ENCODE measurements around the gene RREB1.

DNA sequence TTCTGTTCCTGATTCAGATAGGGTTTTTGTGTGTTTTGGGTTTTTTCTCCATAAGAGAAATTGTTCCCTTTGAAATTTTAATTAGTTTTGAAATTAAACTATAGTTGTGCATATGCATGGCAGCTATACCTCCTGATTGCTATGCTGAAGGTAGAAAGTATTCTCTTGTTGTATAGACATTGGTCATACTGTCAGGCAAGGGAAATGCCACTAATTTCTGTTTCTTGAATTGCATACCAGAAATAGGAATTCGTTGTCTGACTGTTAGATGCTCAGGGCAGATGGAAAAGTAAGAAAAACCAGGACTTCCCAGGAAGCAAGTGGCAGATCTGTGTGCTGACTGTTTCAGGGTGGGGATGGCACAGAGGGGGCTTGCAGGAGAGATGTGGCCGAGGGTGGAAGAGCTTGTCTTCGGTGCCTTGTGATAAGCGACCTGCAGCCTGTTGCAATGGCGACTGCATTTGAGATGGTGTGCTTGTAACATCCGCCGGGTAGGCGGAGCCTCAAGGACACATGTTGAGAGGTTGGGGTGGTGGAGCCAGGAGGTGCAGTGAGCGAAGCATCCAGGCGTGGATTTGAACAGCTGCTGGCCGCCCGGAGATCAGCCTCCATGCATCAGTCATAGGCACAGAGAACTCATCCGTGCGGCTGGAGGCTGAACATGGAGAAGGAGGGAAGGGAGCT lies 42.8 kb downstream of the RREB1 start:
- TF ChIP-seq, protein P1, sequence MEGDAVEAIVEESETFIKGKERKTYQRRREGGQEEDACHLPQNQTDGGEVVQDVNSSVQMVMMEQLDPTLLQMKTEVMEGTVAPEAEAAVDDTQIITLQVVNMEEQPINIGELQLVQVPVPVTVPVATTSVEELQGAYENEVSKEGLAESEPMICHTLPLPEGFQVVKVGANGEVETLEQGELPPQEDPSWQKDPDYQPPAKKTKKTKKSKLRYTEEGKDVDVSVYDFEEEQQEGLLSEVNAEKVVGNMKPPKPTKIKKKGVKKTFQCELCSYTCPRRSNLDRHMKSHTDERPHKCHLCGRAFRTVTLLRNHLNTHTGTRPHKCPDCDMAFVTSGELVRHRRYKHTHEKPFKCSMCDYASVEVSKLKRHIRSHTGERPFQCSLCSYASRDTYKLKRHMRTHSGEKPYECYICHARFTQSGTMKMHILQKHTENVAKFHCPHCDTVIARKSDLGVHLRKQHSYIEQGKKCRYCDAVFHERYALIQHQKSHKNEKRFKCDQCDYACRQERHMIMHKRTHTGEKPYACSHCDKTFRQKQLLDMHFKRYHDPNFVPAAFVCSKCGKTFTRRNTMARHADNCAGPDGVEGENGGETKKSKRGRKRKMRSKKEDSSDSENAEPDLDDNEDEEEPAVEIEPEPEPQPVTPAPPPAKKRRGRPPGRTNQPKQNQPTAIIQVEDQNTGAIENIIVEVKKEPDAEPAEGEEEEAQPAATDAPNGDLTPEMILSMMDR (IDR thresholded peaks at IDR 0.05; ENCODE audit: poor library complexity, severe bottlenecking) = no peak
- TF ChIP-seq EZH2 (IDR thresholded peaks at IDR 0.05; ENCODE audit: borderline replicate concordance, insufficient read depth, low read length, poor library complexity, severe bottlenecking) = no peak
